HG03442 (cell line): ENCODE measurements around the gene TMEM175.

Experiments
- ATAC-seq: cut with Tn5 transposase; IDR thresholded peaks from one replicate; pipeline ENCODE4 v1.9.1; 2021; ENCODE audit warnings: mild to moderate bottlenecking, moderate library complexity; ENCODE audit not compliant: unreplicated experiment

Gene TMEM175

DNA sequence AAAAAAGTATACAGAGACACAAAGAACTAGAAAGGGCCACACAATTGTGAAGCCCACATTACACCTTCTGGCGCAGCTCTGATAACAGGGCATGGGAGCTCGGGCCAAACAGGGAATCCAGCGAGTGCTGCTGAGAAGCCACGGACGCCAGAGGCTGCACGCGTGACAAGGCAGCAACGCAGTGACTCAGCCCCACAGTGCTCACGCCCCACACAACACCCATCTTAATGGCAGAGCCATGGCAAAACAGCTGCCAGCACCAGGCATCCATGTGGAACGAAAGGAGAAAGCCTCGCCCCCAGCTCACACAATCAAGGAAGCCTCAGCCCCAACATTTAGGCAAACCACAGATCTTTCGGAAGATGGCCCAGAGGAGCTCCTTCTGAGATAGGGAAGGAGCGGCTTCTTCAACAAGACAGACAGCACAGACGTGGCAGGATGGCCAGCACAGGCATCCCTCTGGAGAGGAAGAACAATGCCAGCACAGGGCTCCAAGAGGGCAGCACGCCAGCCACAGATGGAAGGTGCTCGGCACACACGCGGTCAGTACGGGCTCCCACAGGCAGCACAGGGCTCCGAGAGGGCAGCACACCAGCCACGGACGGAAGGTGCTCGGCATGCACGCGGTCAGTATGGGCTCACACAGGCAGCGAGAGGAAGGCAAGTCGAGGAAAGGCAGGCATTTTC, 33.2 kb upstream of the TMEM175 start:
- no peak for ATAC-seq

DNA sequence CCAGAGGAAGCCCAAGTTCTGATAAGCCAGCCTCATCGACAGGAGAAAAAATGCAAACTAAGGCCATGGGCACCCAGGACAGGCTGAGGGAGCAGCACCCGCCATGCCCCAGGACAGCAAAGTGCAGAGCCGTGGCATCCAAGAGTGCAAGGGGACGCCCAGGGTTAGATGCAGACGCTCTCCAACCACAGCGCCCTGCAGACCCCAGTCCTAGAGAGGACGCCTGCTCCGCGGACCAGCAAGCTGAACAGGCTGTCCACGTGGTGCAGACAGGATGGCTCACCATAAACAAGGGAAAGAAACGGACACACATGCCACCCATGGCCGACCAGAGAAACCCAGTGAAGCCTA, 32.7 kb upstream of the TMEM175 start:
- no peak for ATAC-seq

DNA sequence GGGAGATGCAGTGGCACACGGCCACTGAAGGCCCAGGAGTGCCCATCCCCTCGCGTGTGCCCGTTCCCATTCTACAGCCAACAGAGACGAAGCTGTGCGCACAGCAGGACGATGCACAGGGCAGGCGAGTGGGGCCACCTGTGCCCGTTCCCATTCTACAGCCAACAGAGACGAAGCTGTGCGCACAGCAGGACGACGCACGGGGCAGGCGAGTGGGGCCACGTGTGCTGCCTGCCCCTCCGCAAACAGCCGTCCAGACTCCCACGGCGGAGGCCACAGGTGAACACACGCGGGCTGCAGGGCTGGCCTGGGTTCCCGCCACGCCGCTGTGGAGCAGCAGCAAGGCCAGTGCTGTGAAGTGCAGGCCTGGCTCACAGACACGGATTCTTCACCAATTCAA, 32.2 kb upstream of the TMEM175 start:
- ATAC-seq, result no peak

DNA sequence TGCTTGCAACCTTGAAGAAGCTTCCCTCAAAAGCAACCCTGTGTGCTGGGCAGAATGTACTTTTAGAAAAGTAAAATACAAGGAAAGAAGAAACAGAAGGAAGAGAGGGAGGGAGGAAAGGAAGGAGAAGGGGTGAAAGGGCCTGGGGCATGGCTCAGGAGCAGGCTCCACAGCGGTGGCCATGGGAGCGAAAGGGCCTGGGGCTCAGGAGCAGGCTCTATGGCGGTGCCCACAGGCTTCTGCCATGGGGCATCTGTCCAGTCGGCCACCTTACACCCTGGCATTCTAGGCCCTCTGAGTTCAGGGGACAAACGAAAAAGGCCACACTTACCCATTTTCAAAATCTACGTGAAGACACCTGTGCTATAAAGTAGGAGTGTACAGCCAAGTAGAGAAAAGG, 31.5 kb upstream of the TMEM175 start:
- no peak for ATAC-seq

- no peak for ATAC-seq
Measured at GRCh38 chr4:901192-901910, 30.9 kb upstream of the TMEM175 start.

DNA sequence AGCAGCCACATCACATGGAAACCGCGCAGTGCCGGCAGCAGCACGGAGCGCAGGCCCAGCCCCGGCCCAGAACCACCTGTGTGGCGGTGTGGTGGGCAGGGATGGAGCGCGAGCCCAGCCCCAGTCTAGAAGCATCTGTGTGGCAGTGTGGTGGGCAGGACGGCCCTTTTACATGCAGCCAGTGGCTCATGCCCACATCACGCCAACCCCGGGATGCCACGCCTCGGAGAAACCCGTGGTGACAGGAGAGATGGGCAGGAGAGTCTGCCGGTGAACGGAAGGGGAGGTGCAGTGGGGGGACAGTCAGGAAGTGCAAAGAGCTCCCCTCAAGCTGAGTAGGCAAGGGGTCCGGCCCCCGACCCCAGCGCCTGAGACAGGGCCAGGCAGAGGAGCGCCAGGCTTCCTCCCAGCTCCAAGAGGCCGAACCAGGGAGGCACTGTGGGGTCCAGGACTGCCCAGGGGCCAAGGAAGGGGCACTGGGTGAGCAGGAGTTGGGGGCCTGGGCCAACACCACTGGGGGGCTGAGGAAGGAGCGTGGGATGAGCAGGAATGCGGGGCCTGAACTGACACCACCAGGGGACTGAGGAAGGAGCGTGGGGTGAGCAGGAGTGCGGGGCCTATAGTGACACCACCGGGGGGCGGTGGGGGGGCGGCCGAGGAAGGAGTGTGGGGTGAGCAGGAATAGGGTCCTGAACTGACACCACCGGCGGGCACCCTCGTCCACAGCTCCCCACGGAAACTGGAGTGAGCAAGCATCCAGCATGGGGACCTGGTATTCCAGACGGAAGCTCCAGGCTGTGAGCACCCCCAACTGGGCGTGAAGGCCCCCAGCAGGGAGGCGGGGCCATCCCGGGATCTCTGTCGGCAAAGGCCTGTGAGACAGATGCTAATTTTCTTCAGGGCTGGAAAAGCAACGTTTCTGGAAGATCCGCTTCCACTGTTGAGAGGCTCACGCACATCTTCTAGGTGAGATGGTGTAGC, 28.9 kb upstream of the TMEM175 start:
- no peak for ATAC-seq

- no peak for ATAC-seq
Measured at GRCh38 chr4:905485-906338, 26.5 kb upstream of the TMEM175 start.

DNA sequence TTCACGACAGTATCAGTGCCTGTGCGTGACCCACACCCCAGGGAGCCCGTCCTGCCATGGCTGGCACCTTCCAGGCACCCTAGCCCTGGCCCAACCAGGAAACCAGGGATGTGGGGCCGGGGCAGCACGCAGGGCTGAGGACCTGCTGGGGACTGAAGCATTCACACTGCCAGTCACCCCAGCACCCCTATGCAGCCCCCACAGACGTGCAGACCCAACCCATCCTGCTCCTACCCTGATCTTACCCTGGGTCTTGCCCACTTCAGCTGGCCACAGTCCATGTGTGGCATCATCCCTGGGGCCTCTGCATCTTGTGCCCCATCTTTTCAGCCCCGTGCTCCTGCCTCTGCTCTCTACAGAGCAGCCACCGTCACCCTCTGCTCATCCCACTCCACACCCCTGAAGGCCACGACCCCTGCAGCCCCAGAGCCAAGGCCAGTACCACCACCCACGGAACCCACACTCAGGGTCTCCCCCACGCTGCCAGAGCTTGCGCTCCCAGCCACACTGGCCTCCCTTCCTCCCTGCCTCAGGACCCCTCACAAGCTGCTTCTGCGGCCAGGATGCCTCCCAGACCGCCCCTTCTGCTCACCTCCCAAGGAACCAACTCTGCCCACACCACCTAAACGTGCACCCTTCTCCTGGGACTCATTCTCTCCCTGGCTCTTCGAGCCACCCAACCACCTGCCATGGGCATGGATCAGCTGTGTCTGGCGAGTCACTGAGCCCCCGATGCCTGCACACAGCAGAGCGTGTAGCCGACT, 25.7 kb upstream of the TMEM175 start:
- no peak for ATAC-seq

DNA sequence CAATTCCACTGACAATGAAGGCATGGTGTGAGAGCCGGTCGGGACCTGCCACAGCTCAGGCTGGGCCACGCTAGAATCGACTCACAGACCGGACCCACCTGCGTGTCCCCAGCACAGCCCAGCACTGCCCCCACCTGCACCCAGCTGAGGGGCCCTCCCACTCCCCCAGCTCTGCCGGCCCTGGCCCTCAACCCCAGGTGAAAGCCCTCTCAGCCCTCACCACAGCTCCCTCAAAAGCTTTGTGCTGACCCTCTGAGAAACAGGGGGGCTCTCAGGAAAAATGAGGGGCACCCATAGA, 25.2 kb upstream of the TMEM175 start:
- no peak for ATAC-seq

DNA sequence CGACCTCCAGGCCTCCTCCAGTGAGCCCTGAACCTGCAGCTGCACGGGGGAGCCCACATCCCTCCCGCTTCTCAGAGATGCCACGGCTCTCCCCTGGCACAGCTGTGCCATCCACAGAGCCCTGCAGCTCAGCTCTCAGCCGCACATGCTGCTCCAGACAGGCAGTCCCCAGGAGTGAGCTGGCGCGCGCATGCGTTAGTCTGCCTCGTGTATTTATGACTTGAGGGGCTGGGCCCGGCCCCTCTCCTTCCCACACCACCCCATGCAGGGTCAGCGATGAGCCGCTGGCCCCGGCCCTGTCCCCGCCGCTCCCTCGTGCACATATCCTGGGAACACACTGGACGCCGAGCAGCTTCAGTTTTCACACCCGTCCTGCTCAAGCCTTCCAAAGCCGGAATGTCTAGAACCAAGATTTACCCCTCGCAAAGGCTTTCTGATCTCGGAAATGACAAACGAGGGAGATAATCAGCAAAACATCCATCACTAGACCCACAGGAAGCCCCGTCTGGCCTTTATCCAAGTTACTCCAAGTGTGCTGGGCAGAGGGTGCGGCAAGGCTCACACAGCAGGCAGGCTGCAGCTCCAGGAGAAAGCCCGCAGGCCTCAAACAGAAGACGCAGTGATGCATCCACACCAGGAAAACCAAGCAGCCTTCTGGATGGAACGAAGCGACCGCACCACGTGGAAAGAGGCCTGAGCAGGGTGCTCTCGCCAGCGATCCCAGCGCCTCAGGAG, 24.4 kb upstream of the TMEM175 start:
- ATAC-seq, result no peak

DNA sequence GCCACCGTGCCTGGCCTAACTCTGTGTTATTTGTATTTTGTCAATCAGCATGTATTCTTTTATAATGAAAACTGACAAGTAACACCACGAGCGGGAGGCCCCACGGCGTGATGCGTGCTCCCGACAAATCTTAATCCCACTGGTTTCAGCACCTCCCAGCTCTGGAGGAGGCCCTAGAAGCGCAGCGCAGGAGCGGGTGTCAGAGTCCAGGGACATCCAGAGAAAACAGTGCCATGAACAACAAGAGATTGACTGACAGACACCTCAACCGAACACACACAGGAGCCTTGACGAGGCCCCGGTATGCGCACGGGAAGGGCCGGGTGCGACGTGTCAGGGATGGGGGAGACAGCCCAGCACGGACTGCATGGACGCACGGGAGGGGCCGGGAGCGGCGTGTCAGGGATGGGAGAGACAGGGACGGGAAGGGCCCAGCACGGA, 23.1 kb upstream of the TMEM175 start:
- ATAC-seq, result no peak

GRCh38 chr4:909821-910220, 22.4 kb upstream of the TMEM175 start:
- no peak for ATAC-seq

DNA sequence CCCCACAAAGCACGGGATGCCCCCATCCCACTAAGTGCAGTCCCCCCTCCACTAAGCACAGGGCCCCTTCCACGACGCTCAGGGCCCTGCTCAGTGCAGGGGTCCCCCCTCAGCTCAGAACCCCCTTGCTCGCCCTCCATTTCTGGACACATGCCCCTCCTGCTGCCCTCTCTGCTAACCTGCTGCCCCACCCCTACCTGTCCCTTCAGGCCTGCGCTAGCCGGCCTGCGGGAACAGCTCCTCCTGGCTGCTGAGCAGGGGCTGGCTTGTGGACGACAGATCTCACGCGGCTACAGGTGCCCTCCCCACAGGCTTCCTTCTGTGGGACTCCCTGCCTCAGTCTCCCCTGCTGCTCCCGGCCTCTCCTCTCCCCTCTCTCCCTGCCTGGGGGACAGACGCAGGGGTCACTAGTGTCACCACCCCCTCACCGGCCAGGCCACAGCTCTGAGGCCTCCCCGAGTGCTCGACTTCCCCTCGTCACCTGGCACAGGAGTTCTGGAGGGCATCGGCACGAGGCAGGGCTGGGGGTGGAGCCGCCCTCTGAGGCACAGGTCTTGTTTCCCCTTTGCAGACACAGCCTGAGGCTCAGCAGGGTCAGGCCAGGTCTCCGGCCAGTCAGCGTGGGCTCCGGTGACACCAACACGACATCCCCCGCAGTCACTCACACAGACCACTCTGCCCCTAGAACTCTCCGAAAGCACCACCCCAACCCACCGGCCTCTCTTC, 21.7 kb upstream of the TMEM175 start:
- ATAC-seq, result no peak

DNA sequence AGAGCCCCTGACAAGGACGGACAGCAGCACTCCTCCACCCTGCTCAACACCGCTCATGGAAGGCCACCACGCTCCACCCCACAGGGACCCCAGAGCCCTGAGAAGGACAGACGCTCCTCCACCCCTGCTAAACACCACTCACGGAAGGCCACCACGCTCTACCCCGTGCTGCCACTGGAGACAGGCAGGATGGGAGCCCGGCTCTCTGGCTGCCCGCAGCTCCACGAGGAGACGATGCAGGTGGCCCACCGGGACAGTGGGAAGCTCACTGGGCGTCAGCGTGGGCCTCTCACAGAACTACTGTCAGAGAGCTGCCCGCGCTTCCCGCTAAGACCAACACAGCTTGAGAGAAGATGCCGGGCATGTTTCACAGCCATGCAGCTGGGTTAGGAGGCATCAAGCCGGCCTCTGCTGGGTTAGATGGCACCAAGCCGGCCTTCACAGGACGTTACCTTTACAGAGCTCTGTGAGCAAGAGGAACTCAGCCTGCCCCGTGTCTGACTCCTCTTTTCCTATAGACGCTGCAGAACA, 21.0 kb upstream of the TMEM175 start:
- ATAC-seq, result no peak

GRCh38 chr4:911871-912490, 20.3 kb upstream of the TMEM175 start:
- ATAC-seq, result no peak

- ATAC-seq, result no peak
Measured at GRCh38 chr4:912548-913279, 19.5 kb upstream of the TMEM175 start.

GRCh38 chr4:913280-913618, 19.0 kb upstream of the TMEM175 start:
- ATAC-seq, result no peak

- no peak for ATAC-seq
Measured at GRCh38 chr4:914531-914930, 17.7 kb upstream of the TMEM175 start.
